Astrocyte (in vitro differentiated cells and primary cell): ENCODE measurements around the gene RTTN.

Source experiments
- EZH2 ChIP-seq: IDR thresholded peaks from 2 replicates; pipeline ENCODE4 v1.6.1; 2012; ENCODE audit warnings: mild to moderate bottlenecking, low read length, inconsistent platforms; ENCODE audit not compliant: insufficient read depth
- TF ChIP-seq, protein P1 (sequence below): IDR thresholded peaks from 2 replicates; pipeline ENCODE4 v1.5.1; 2011; ENCODE audit warnings: low read depth, mild to moderate bottlenecking, inconsistent platforms, low read length, moderate library complexity; ENCODE audit not compliant: insufficient read depth

DNA sequence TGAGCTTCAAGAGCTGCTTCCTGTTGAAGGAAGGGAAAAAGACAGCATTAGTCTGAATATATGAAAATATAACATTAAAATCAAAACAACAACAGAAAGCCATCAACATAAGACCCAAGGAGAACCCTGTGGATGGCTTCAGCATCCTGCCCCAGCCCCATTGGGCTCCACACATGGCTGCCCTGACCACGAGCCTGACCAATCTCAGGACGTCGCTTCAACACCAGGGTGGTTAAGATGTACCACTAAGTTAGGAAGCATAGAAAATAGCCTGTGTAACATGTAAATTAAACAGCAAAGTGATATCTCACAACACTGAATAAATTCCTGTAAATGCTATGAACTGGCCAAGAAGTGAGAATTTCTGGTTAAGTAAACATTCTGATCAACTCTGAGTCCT lies 180.7 kb downstream of the RTTN start:
- TF ChIP-seq, protein P1, sequence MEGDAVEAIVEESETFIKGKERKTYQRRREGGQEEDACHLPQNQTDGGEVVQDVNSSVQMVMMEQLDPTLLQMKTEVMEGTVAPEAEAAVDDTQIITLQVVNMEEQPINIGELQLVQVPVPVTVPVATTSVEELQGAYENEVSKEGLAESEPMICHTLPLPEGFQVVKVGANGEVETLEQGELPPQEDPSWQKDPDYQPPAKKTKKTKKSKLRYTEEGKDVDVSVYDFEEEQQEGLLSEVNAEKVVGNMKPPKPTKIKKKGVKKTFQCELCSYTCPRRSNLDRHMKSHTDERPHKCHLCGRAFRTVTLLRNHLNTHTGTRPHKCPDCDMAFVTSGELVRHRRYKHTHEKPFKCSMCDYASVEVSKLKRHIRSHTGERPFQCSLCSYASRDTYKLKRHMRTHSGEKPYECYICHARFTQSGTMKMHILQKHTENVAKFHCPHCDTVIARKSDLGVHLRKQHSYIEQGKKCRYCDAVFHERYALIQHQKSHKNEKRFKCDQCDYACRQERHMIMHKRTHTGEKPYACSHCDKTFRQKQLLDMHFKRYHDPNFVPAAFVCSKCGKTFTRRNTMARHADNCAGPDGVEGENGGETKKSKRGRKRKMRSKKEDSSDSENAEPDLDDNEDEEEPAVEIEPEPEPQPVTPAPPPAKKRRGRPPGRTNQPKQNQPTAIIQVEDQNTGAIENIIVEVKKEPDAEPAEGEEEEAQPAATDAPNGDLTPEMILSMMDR = no peak
- no peak for TF ChIP-seq EZH2
